T-cell (primary cell): ENCODE data around the gene GATD1. TPM values are rescaled to one million over a fixed set of nuclear protein-coding genes. Genes with fewer than 3 reads are reported as not detected.

Source experiments
- ATAC-seq, 4 experiments: fragments of 200-7000 bp in 3 of 4; fragments of 150-1000 bp in 1 of 4; cut with Tn5 transposase; replicated peaks in 1 of 4; 1 replicate in 3 of 4; 2 replicates in 1 of 4; pipeline ENCODE4 v1.10.0; 2021; ENCODE audit warnings: moderate library complexity in 3 of 4, mild to moderate bottlenecking in 2 of 4, moderate number of reproducible peaks in 1 of 4
- CTCF ChIA-PET, 2 donors: fragments of 300-600 bp; sonication (Branson Sonifier 250); formaldehyde crosslinking; loops; one replicate each; lab custom pipeline; 2022; ENCODE audit warnings: antibody characterized with exemption in 2 of 2; lab: Charles Lee
- POLR2A ChIA-PET, 2 donors: fragments of 300-600 bp; sonication (Branson Sonifier 250); formaldehyde crosslinking; loops; one replicate each; lab custom pipeline; 2022; ENCODE audit warnings: antibody characterized with exemption in 2 of 2; lab: Charles Lee
- DNase-seq, 35 experiments: peaks; one replicate each; pipeline versions ENCODE4 v3.0.0 to v3.0.0-alpha.2; 2013 to 2023
- H3K27ac ChIP-seq: one replicate; pipeline ENCODE4 v1.5.1; 2013; ENCODE audit warnings: low read length
- H3K27me3 ChIP-seq, 2 experiments: replicated peaks in 1 of 2; 1 replicate in 1 of 2; 2 replicates in 1 of 2; pipeline versions ENCODE4 v1.6.1 to v1.7.0; 2013; ENCODE audit warnings: low read length in 1 of 2, mixed read lengths in 1 of 2; ENCODE audit not compliant: control insufficient read depth in 2 of 2, insufficient read depth in 2 of 2; ENCODE audit errors: extremely low read depth in 1 of 2
- H3K36me3 ChIP-seq, 2 donors: 1 replicate in 1 of 2; 2 replicates in 1 of 2; pipeline versions ENCODE4 v1.6.1 to v1.7.0; 2013; ENCODE audit warnings: low read length in 1 of 2; ENCODE audit not compliant: control insufficient read depth in 2 of 2, insufficient read depth in 1 of 2; ENCODE audit errors: extremely low read depth in 1 of 2
- H3K4me1 ChIP-seq, 2 experiments: 1 replicate in 1 of 2; 2 replicates in 1 of 2; pipeline versions ENCODE4 v1.6.1 to v1.7.0; 2013; ENCODE audit warnings: low read length in 2 of 2, mixed read lengths in 1 of 2; ENCODE audit not compliant: insufficient read depth in 2 of 2, control insufficient read depth in 1 of 2; ENCODE audit errors: extremely low read depth in 1 of 2
- H3K4me3 ChIP-seq, 2 donors: 1 replicate in 1 of 2; 2 replicates in 1 of 2; pipeline versions ENCODE4 v1.5.1 to v1.7.0; 2013; ENCODE audit warnings: mild to moderate bottlenecking in 2 of 2, low read length in 1 of 2, moderate library complexity in 1 of 2; ENCODE audit not compliant: control insufficient read depth in 1 of 2; ENCODE audit errors: extremely low read depth in 1 of 2
- H3K9me3 ChIP-seq: 2 replicates; pipeline ENCODE4 v1.7.0; 2013
- H3K27ac Mint-ChIP-seq, 2 donors: one replicate each; pipeline ENCODE4 v1.8.0; 2020 to 2021; ENCODE audit warnings: mild to moderate bottlenecking in 2 of 2, mixed read lengths in 2 of 2
- H3K27me3 Mint-ChIP-seq, 2 donors: one replicate each; pipeline ENCODE4 v1.8.0; 2021 to 2022; ENCODE audit warnings: mixed read lengths in 2 of 2
- H3K36me3 Mint-ChIP-seq: one replicate; pipeline ENCODE4 v1.8.0; 2021; ENCODE audit warnings: mixed read lengths
- H3K4me1 Mint-ChIP-seq, 3 donors: one replicate each; pipeline ENCODE4 v1.8.0; 2020 to 2022; ENCODE audit warnings: mixed read lengths in 3 of 3, mild to moderate bottlenecking in 1 of 3
- H3K4me3 Mint-ChIP-seq, 3 donors: one replicate each; pipeline ENCODE4 v1.8.0; 2020 to 2022; ENCODE audit warnings: mild to moderate bottlenecking in 3 of 3, mixed read lengths in 3 of 3, moderate library complexity in 3 of 3
- H3K9me3 Mint-ChIP-seq, 3 donors: one replicate each; pipeline ENCODE4 v1.8.0; 2020 to 2022; ENCODE audit warnings: mixed read lengths in 3 of 3
- WGBS: methylation state at CpG from one replicate; pipeline ENCODE4 v1.1.5; 2013; ENCODE audit warnings: missing lambda C conversion rate; ENCODE audit not compliant: insufficient coverage; 5-methylcytosine and 5-hydroxymethylcytosine counted together
- total RNA-seq, 35 experiments: library from RNA in 6 of 35; stranded (reverse) in 6 of 35; fragments of 120-200 nt in 1 of 35; gene quantifications; one replicate each; pipeline versions ENCODE4 v1.2.1 to v1.2.4 and lab custom pipeline; 2013 to 2026

The GATD1 gene
- total RNA-seq, 5 donors from 2014 or later (not counting 1 experiment from before 2014, with no cell fraction given) = 40.8 to 73.5 (median 70.2) TPM

DNA sequence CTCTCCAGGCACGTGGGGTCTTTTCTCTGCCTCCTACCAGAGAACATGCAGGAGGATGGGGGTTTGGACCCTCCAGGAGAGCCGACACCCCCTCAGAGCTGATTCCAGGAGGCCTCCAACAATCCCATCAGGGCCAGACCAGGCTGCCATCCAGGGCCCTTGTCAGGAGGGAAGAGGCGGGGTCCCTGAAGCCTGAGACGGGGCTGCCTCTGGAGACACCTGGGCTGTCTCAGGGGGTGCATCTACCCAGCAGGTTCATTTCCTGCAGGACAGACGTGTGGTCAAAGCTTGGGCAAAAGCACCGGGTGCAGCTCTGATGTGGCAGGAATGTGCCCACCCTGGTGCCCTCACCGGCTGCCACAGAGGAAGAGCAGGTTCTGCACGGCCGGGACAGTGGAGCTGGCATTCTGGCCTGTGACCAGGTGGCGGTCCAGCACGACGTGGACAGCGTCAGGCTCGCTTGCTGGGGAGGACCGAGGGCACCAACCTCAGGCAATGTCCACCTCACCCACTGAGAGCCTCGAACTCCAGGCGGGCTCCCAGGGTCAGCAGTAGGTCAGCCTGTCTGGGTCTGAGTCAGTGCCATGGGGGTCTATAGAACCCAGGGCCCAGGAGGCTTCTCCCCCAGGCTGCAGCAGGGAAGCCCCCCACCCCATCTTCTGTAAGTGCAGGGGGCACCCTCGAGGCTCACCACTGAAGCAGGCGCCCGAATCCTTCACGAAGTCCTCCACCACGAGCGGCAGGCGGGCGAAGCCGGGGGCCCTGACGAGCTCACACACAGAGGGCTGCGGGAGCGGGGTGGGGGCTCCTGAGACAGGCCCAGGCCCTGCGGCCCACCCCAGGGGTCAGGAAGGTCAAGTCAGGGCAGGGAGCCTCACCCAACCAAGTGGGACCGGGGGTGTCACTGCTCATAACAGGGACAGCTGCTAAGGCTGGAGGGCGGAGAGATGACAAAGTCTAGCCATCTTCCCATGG lies 6.4 kb downstream of the GATD1 start:
- no peak overlapping the region for H3K27ac Mint-ChIP-seq
- peaks cover 7 to 13% (median 11%) of the 10 kb centered on the region in 3 donors for H3K4me1 Mint-ChIP-seq
- no peaks in the 10 kb centered on the region for H3K9me3 Mint-ChIP-seq
- 91% methylated on average over 22 of the region's 32 CpGs for WGBS
- H3K36me3 Mint-ChIP-seq = peaks cover 3% of the 10 kb centered on the region
- no peaks in the 10 kb centered on the region for H3K9me3 ChIP-seq
- DNase-seq = no peak
- POLR2A ChIA-PET = interaction anchor here in 1 of 2 donors (0.6 kb wide), 1 partner anchor 48 kb away, joined by 5 read pairs; the partner anchor contains the start of gene PNPLA2
- CTCF ChIA-PET = no interaction called here
- H3K4me1 ChIP-seq = peaks cover 0 to 10% of the 10 kb centered on the region in 2 experiments
- no peaks in the 10 kb centered on the region for H3K27me3 Mint-ChIP-seq
- ATAC-seq = no peak
- peaks cover 7 to 30% of the 10 kb centered on the region in 2 donors for H3K36me3 ChIP-seq
- no peak overlapping the region for H3K4me3 ChIP-seq
- no peak overlapping the region for H3K4me3 Mint-ChIP-seq
- no peaks in the 10 kb centered on the region for H3K27me3 ChIP-seq
- H3K27ac ChIP-seq = no peak overlapping the region

DNA sequence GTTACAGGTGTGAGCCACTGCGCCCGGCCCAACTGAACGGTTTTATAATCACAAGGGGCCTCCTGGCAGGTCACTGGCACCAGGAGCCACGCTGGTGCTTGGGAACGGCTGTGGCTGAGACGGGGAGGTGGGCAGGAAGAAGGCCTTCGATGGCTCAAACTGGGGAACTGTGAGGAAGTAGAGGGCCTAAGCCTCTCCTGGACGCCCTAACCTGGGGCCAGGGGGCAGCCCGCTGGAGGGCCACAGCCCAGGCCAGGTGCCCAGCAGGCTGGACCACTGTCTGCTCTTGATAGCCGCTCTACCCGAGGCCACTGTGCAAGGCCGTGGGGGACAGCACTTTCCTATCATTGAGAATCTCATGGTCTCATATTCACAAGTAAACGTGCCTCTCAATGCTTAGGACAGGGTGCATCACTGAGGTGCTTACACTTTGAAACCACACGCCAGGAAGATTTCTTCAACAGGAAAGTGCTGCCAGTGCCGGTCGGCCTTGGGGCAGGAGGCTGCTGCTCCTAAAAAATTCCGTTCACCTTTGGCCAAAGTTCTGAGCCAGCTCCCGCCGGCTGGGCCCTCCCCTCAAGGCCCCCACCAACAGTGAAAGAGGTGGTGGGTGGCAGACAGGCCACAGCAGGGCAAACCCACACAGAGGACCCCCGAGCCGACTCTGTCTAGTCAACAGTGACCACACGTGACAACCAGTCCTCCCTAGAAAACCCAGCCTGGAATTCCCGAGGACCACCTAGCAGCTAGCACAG lies 7.2 kb downstream of the GATD1 start:
- Histone ChIP-seq H3K9me3 (no peaks in the 10 kb centered on the region), H3K27ac (no peak overlapping the region), H3K27me3 (no peaks in the 10 kb centered on the region), H3K4me1 (peaks cover 0 to 5% of the 10 kb centered on the region in 2 experiments), H3K36me3 (peaks cover 7 to 32% of the 10 kb centered on the region in 2 donors), H3K4me3 (no peak overlapping the region)
- Mint-ChIP-seq H3K27me3 (no peaks in the 10 kb centered on the region), H3K27ac (no peak overlapping the region), H3K4me3 (no peak overlapping the region), H3K9me3 (no peaks in the 10 kb centered on the region), H3K4me1 (peaks cover 4 to 6% (median 5%) of the 10 kb centered on the region in 3 donors), H3K36me3 (peaks cover 3% of the 10 kb centered on the region)
- no peak for ATAC-seq
- ChIA-PET CTCF (no interaction called here), POLR2A (interaction anchor here in 1 of 2 donors (0.6 kb wide), 1 partner anchor 49 kb away, joined by 5 read pairs; the partner anchor contains the start of gene PNPLA2)
- 92% methylated on average over 19 of the region's 23 CpGs for WGBS
- DNase-seq = no peak

DNA sequence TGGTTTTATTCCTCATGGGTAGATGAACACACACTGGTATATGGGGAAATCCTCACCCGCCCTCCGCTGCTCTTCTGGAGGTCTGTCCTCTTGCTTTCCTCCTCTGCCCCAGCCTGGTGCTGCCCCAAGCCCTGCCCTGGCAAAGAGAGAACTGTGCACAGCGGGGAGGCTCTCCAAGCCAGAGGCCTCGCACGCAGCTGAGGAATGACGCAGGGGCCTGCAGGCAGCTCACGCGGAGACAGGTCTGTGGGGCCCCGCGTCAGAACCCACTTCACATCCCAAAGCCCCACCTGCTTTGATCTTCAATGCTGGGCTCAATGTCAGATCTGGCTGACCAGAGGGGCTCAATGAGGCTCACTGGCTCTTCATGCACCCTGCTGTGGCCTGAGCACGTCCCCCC lies 10.0 kb downstream of the GATD1 start:
- POLR2A ChIA-PET = no interaction called here
- H3K4me3 Mint-ChIP-seq = no peak overlapping the region
- no peaks in the 10 kb centered on the region for H3K27me3 ChIP-seq
- H3K36me3 Mint-ChIP-seq = peaks cover 6% of the 10 kb centered on the region
- H3K27ac ChIP-seq = no peak overlapping the region
- H3K4me1 Mint-ChIP-seq = peaks cover 0 to 2% (median 0%) of the 10 kb centered on the region in 3 donors
- 98% methylated on average over 10 of the region's 11 CpGs for WGBS
- H3K36me3 ChIP-seq = peaks cover 10 to 48% of the 10 kb centered on the region in 2 donors
- DNase-seq (no peak), ATAC-seq (no peak)
- H3K27ac Mint-ChIP-seq = no peak overlapping the region
- CTCF ChIA-PET = no interaction called here
- peaks cover 0 to 5% of the 10 kb centered on the region in 2 experiments for H3K4me1 ChIP-seq
- no peaks in the 10 kb centered on the region for H3K27me3 Mint-ChIP-seq
- H3K9me3 ChIP-seq = no peaks in the 10 kb centered on the region
- no peak overlapping the region for H3K4me3 ChIP-seq
- no peaks in the 10 kb centered on the region for H3K9me3 Mint-ChIP-seq

DNA sequence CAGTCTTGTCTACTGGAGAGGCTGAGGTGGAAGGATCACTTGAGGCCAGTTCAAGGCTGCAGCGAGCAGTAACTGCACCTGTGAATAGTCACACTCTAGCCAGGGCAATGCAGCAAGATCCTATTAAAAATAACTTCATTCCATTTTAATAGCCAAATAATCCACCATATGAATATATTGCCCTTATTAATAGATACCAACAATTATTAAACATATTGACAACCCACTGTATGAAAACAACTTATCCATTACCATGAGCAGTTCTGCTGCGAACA lies 10.4 kb downstream of the GATD1 start:
- Mint-ChIP-seq H3K27me3 (no peaks in the 10 kb centered on the region), H3K9me3 (no peaks in the 10 kb centered on the region), H3K27ac (no peak overlapping the region), H3K4me3 (no peak overlapping the region), H3K36me3 (peaks cover 7% of the 10 kb centered on the region), H3K4me1 (peaks cover 0 to 2% (median 0%) of the 10 kb centered on the region in 3 donors)
- Histone ChIP-seq H3K4me3 (no peak overlapping the region), H3K27me3 (no peaks in the 10 kb centered on the region), H3K4me1 (peaks cover 0 to 5% of the 10 kb centered on the region in 2 experiments), H3K9me3 (no peaks in the 10 kb centered on the region), H3K27ac (no peak overlapping the region), H3K36me3 (peaks cover 10 to 50% of the 10 kb centered on the region in 2 donors)
- ATAC-seq = no peak
- no peak for DNase-seq
- ChIA-PET CTCF (no interaction called here), POLR2A (no interaction called here)
- WGBS = no CpG with 5 or more reads among the region's 2 CpGs

DNA sequence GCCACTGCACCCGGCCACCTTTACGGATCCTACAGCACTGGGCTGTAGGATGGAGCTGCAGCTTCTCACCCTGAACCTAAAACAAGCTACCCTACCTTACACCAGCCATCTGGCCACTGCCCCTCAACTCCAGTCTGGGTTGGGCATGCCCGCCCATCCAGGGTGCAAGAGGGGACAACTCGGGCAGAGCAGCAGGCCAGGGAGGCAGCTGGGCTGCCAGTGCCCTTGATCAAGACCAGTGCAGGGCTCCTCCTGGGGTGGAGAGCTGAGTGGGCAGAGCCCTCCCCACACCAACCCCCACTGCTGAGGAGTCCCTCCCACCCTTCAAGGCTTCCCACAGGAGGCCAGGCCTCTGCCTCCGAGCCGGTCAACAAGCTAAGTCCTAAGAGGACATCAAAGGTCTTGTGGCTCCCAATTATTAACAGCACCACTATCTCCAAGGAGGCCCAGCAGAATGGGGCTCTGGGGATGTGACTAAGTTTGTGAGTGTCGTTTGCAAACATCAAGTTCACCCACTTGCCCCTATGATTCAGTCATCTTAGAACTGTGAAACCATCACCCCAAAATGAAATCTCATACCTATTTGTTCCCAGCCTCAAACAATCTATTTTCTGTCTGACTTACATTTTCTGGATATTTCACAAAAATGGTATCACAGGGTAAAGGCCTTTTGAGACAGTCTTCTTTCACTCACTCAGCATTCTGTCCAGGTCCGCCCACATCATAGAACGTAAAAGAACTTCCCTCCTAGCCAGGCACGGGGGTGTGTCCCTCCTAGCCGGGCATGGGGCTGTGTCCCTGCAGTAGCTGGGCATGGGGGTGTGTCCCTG lies 11.0 kb downstream of the GATD1 start:
- Mint-ChIP-seq H3K4me1 (peaks cover 0 to 2% (median 0%) of the 10 kb centered on the region in 3 donors), H3K27ac (no peak overlapping the region)
- WGBS = 100% methylated on average over 4 of the region's 11 CpGs

DNA sequence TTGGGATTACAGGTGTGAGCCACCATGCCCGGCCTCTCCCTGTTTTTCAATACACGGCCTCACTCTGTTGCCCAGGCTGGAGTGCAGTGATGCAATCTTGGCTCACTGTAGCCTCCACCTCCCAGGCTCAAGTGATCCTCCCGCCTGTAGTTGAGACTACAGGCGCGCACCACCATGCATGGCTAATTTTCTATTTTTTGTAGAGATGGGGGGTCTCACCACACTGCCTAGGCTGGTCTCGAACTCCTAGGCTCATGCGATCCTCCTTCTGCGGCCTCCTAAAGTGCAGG lies 11.5 kb downstream of the GATD1 start:
- Mint-ChIP-seq H3K9me3 (no peaks in the 10 kb centered on the region), H3K4me3 (no peak overlapping the region), H3K36me3 (peaks cover 13% of the 10 kb centered on the region), H3K27ac (no peak overlapping the region), H3K4me1 (peaks cover 0 to 2% (median 0%) of the 10 kb centered on the region in 3 donors), H3K27me3 (no peaks in the 10 kb centered on the region)
- no peak overlapping the region for H3K27ac ChIP-seq
- 87% methylated on average over 2 of the region's 8 CpGs for WGBS
- ChIA-PET POLR2A (no interaction called here), CTCF (interaction anchor here in 1 of 2 donors (0.7 kb wide), 1 partner anchor 273 kb away, joined by 3 read pairs; no protein-coding TSS in a partner anchor)
- H3K9me3 ChIP-seq = no peaks in the 10 kb centered on the region
- no peaks in the 10 kb centered on the region for H3K27me3 ChIP-seq
- ATAC-seq = no peak
- H3K4me1 ChIP-seq = peaks cover 0 to 5% of the 10 kb centered on the region in 2 experiments
- no peak overlapping the region for H3K4me3 ChIP-seq
- peaks cover 10 to 47% of the 10 kb centered on the region in 2 donors for H3K36me3 ChIP-seq
- no peak for DNase-seq

More for the DNA sequence above, 11.0 kb downstream of the GATD1 start:
- no peak for DNase-seq
- Histone ChIP-seq H3K27ac (no peak overlapping the region), H3K4me3 (no peak overlapping the region), H3K27me3 (no peaks in the 10 kb centered on the region), H3K36me3 (peaks cover 10 to 49% of the 10 kb centered on the region in 2 donors), H3K9me3 (no peaks in the 10 kb centered on the region), H3K4me1 (peaks cover 0 to 5% of the 10 kb centered on the region in 2 experiments)
- peaks cover 12% of the 10 kb centered on the region for H3K36me3 Mint-ChIP-seq
- no peak overlapping the region for H3K4me3 Mint-ChIP-seq
- ChIA-PET POLR2A (no interaction called here), CTCF (interaction anchor here in 1 of 2 donors (0.7 kb wide), 1 partner anchor 273 kb away, joined by 3 read pairs; no protein-coding TSS in a partner anchor)
- H3K9me3 Mint-ChIP-seq = no peaks in the 10 kb centered on the region
- no peak for ATAC-seq
- no peaks in the 10 kb centered on the region for H3K27me3 Mint-ChIP-seq
